ENCODE data around the gene CNPY4. TPM values are rescaled to one million over a fixed set of nuclear protein-coding genes. Genes with fewer than 3 reads are reported as not detected.

Gene CNPY4
- total and polyA plus RNA-seq, 10 of the 15 experiments (the other 5 are each of a cell fraction or from before 2014, with no cell fraction given) = 2.5 to 9.2 (median 6.8) TPM

GRCh38 chr7:100093925-100094486 is 25.4 kb upstream of the CNPY4 start (continued):
- TF ChIP-seq, protein P1, sequence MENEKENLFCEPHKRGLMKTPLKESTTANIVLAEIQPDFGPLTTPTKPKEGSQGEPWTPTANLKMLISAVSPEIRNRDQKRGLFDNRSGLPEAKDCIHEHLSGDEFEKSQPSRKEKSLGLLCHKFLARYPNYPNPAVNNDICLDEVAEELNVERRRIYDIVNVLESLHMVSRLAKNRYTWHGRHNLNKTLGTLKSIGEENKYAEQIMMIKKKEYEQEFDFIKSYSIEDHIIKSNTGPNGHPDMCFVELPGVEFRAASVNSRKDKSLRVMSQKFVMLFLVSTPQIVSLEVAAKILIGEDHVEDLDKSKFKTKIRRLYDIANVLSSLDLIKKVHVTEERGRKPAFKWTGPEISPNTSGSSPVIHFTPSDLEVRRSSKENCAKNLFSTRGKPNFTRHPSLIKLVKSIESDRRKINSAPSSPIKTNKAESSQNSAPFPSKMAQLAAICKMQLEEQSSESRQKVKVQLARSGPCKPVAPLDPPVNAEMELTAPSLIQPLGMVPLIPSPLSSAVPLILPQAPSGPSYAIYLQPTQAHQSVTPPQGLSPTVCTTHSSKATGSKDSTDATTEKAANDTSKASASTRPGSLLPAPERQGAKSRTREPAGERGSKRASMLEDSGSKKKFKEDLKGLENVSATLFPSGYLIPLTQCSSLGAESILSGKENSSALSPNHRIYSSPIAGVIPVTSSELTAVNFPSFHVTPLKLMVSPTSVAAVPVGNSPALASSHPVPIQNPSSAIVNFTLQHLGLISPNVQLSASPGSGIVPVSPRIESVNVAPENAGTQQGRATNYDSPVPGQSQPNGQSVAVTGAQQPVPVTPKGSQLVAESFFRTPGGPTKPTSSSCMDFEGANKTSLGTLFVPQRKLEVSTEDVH (IDR thresholded peaks at IDR 0.05; ENCODE audit: low read depth, partially characterized antibody) = no peak
- TF ChIP-seq BCL3 (IDR thresholded peaks at IDR 0.05; ENCODE audit: borderline replicate concordance, insufficient read depth, low read depth, low read length, poor library complexity, severe bottlenecking) = no peak
- peak; percentile 62 for TF ChIP-seq POLR2A (IDR thresholded peaks at IDR 0.05; ENCODE audit: low read depth, low read length)
- no peak for TF ChIP-seq SIN3A (IDR thresholded peaks at IDR 0.05; ENCODE audit: low read depth, low read length)
- peak; percentile 62; the same call in 1 of the 2 replicates for TF ChIP-seq POLR2AphosphoS5 (IDR thresholded peaks at IDR 0.05; ENCODE audit: low read length)
- TF ChIP-seq NR2F1 (conservative IDR thresholded peaks at IDR 0.05) = no peak
- TF ChIP-seq, protein P2, sequence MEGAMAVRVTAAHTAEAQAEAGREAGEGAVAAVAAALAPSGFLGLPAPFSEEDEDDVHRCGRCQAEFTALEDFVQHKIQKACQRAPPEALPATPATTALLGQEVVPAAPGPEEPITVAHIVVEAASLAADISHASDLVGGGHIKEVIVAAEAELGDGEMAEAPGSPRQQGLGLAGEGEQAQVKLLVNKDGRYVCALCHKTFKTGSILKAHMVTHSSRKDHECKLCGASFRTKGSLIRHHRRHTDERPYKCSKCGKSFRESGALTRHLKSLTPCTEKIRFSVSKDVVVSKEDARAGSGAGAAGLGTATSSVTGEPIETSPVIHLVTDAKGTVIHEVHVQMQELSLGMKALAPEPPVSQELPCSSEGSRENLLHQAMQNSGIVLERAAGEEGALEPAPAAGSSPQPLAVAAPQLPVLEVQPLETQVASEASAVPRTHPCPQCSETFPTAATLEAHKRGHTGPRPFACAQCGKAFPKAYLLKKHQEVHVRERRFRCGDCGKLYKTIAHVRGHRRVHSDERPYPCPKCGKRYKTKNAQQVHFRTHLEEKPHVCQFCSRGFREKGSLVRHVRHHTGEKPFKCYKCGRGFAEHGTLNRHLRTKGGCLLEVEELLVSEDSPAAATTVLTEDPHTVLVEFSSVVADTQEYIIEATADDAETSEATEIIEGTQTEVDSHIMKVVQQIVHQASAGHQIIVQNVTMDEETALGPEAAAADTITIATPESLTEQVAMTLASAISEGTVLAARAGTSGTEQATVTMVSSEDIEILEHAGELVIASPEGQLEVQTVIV (IDR thresholded peaks at IDR 0.05; ENCODE audit: borderline replicate concordance, partially characterized antibody) = no peak

Measured in GM12878 (cell line).